HepG2 (cell line): ENCODE results near the gene MAGI1. TPM values are rescaled to one million over a fixed set of nuclear protein-coding genes. Genes with fewer than 3 reads are reported as not detected.

Experiments
- CENPT ChIP-seq: sonication (generic); formaldehyde crosslinking; IDR thresholded peaks from 2 replicates; pipeline ENCODE4 v1.8.0; 2022; ENCODE audit warnings: low read depth, mild to moderate bottlenecking, moderate library complexity, missing genetic modification reagents
- FLYWCH1 ChIP-seq: sonication (generic); formaldehyde crosslinking; IDR thresholded peaks from 2 replicates; pipeline ENCODE4 v1.8.1; 2023; ENCODE audit warnings: mild to moderate bottlenecking, missing genetic modification reagents
- FOXA3 ChIP-seq: IDR thresholded peaks from 2 replicates; pipeline ENCODE4 v1.6.1; 2016; ENCODE audit warnings: missing genetic modification reagents, missing compliant biosample characterization
- GABPB1 ChIP-seq: IDR thresholded peaks from 2 replicates; pipeline ENCODE4 v1.6.1; 2016; ENCODE audit warnings: mild to moderate bottlenecking, missing genetic modification reagents, moderate library complexity, missing compliant biosample characterization
- MAX ChIP-seq: IDR thresholded peaks from 2 replicates; pipeline ENCODE4 v1.6.1; 2012; ENCODE audit warnings: inconsistent platforms
- MYNN ChIP-seq: sonication (generic); formaldehyde crosslinking; IDR thresholded peaks from 2 replicates; pipeline ENCODE4 v1.4.0; 2020; ENCODE audit warnings: mild to moderate bottlenecking, low read depth, missing genetic modification reagents
- NFYB ChIP-seq: sonication (generic); formaldehyde crosslinking; IDR thresholded peaks from 2 replicates; pipeline ENCODE4 v1.4.0; 2020; ENCODE audit warnings: missing genetic modification reagents
- RBAK ChIP-seq: sonication (generic); formaldehyde crosslinking; IDR thresholded peaks from 2 replicates; pipeline ENCODE4 v1.5.1; 2020; ENCODE audit warnings: mild to moderate bottlenecking, missing genetic modification reagents
- SNAPC4 ChIP-seq: sonication (generic); formaldehyde crosslinking; IDR thresholded peaks from 2 replicates; pipeline ENCODE4 v1.4.0; 2020; ENCODE audit warnings: mild to moderate bottlenecking, missing genetic modification reagents
- ZBTB7B ChIP-seq: sonication (generic); formaldehyde crosslinking; IDR thresholded peaks from 2 replicates; pipeline ENCODE4 v1.4.0; 2020; ENCODE audit warnings: missing genetic modification reagents
- ZNF337 ChIP-seq: sonication (generic); formaldehyde crosslinking; IDR thresholded peaks from 2 replicates; pipeline ENCODE4 v1.5.1; 2020; ENCODE audit warnings: missing genetic modification reagents, low read depth, mild to moderate bottlenecking, borderline replicate concordance
- ZNF749 ChIP-seq: sonication (generic); formaldehyde crosslinking; IDR thresholded peaks from 2 replicates; pipeline ENCODE4 v1.8.0; 2022; ENCODE audit warnings: mild to moderate bottlenecking, missing genetic modification reagents, moderate library complexity, borderline replicate concordance
- ZNF788 ChIP-seq: sonication (generic); formaldehyde crosslinking; IDR thresholded peaks from 2 replicates; pipeline ENCODE4 v1.5.0; 2020; ENCODE audit warnings: mild to moderate bottlenecking, missing genetic modification reagents, borderline replicate concordance
- polyA plus RNA-seq, 8 experiments: library from polyadenylated mRNA; depleted of rRNA in 3 of 8; stranded (reverse) in 7 of 8; unstranded in 1 of 8; fragments of >200 nt; fragmentation: Illumina TruSeq in 4 of 8; extraction: Trizol in 4 of 8; gene quantifications; 2 replicates each; pipeline versions ENCODE4 v1.2.1 to v1.2.3, GENCODE V29; 2011 to 2016; ENCODE audit warnings: low read depth in 4 of 8, missing spikeins in 1 of 8, mixed read lengths in 1 of 8; ENCODE audit not compliant: insufficient read depth in 1 of 8
- total RNA-seq, 5 experiments: library from RNA; depleted of rRNA; stranded (reverse); fragments of >200 nt; fragmentation: Illumina TruSeq; extraction: Trizol; gene quantifications; 2 replicates each; pipeline ENCODE4 v1.2.3, GENCODE V29; 2016; ENCODE audit warnings: low read depth in 1 of 5
- TF ChIP-seq, protein P1 (sequence below): sonication (generic); formaldehyde crosslinking; IDR thresholded peaks from 2 replicates; pipeline ENCODE4; 2020; ENCODE audit warnings: missing genetic modification reagents, mild to moderate bottlenecking, borderline replicate concordance
- TF ChIP-seq, protein P2 (sequence below): IDR thresholded peaks from 2 replicates; pipeline ENCODE4 v1.6.1; 2016; ENCODE audit warnings: missing compliant biosample characterization, missing genetic modification reagents, borderline replicate concordance
- TF ChIP-seq, protein P3 (sequence below): sonication (generic); formaldehyde crosslinking; IDR thresholded peaks from 2 replicates; pipeline ENCODE4 v1.4.0; 2020; ENCODE audit warnings: missing genetic modification reagents, borderline replicate concordance

The MAGI1 gene
- total and polyA plus RNA-seq, 2 of the 13 experiments (the other 11 are each of a cell fraction or from before 2014, with no cell fraction given), result 22.2 to 26.0 TPM

DNA sequence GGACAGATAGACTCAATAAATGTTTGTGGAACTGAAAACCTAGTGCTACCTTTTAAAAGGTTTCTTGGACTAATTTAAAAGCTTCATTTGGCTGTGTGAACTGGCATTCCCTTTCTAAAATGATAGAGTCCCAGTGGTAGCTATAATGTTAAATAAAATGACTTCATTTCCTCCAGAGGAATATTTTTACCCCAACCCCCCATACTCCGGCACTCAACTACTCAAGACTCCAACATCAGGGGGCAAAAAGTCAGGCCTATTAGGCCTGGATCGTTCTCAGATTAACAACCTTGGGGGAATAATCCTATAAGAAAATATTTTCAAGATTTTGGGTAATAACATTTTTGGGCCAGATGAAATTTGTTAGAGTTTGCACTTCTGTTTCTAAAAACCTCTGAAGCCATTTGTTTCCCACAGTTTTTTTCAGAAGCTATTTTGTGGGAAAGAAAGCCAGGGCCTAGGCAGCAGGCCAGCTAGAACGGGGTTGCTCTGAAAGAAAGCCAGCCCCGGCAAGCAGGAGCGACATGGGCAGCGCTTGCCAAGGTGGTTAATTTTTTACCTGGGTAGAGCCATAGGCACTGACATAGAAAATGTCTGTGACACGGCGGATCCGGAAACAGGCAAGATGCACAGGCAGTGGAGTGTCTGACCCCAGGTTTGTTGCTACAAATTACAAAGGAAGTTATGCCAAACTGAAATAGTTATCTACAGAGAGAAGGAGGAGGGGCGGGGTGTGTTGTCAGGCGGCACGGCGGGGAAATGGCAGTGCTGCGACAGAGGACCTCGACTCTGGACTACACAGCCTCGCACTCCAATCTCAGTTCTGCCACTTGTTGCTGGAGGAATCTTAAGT lies 84.6 kb downstream of the MAGI1 start (continued):
- no peak for TF ChIP-seq SNAPC4 (CRISPR knock-in tag)
- no peak for TF ChIP-seq ZNF337 (CRISPR knock-in tag)
- peak; percentile 46; the same call in 1 of the 2 replicates for TF ChIP-seq ZNF788 (CRISPR knock-in tag)
- TF ChIP-seq NFYB (CRISPR knock-in tag), result no peak
- TF ChIP-seq CENPT (CRISPR knock-in tag), result no peak
- TF ChIP-seq MAX, result peak; percentile 36; the same call in 1 of the 2 replicates
- TF ChIP-seq ZBTB7B, result no peak
- no peak for TF ChIP-seq MYNN (CRISPR knock-in tag)
- TF ChIP-seq FLYWCH1 (CRISPR knock-in tag), result no peak
- no peak for TF ChIP-seq ZNF749 (CRISPR knock-in tag)
- TF ChIP-seq RBAK, result peak; percentile 79; the same call in 1 of the 2 replicates
- TF ChIP-seq, protein P1, sequence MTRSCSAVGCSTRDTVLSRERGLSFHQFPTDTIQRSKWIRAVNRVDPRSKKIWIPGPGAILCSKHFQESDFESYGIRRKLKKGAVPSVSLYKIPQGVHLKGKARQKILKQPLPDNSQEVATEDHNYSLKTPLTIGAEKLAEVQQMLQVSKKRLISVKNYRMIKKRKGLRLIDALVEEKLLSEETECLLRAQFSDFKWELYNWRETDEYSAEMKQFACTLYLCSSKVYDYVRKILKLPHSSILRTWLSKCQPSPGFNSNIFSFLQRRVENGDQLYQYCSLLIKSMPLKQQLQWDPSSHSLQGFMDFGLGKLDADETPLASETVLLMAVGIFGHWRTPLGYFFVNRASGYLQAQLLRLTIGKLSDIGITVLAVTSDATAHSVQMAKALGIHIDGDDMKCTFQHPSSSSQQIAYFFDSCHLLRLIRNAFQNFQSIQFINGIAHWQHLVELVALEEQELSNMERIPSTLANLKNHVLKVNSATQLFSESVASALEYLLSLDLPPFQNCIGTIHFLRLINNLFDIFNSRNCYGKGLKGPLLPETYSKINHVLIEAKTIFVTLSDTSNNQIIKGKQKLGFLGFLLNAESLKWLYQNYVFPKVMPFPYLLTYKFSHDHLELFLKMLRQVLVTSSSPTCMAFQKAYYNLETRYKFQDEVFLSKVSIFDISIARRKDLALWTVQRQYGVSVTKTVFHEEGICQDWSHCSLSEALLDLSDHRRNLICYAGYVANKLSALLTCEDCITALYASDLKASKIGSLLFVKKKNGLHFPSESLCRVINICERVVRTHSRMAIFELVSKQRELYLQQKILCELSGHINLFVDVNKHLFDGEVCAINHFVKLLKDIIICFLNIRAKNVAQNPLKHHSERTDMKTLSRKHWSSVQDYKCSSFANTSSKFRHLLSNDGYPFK, result no peak
- peak; percentile 56; the same call in 1 of the 2 replicates for TF ChIP-seq FOXA3
- TF ChIP-seq, protein P2, sequence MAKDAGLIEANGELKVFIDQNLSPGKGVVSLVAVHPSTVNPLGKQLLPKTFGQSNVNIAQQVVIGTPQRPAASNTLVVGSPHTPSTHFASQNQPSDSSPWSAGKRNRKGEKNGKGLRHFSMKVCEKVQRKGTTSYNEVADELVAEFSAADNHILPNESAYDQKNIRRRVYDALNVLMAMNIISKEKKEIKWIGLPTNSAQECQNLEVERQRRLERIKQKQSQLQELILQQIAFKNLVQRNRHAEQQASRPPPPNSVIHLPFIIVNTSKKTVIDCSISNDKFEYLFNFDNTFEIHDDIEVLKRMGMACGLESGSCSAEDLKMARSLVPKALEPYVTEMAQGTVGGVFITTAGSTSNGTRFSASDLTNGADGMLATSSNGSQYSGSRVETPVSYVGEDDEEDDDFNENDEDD (CRISPR knock-in tag), result no peak
- TF ChIP-seq, protein P3, sequence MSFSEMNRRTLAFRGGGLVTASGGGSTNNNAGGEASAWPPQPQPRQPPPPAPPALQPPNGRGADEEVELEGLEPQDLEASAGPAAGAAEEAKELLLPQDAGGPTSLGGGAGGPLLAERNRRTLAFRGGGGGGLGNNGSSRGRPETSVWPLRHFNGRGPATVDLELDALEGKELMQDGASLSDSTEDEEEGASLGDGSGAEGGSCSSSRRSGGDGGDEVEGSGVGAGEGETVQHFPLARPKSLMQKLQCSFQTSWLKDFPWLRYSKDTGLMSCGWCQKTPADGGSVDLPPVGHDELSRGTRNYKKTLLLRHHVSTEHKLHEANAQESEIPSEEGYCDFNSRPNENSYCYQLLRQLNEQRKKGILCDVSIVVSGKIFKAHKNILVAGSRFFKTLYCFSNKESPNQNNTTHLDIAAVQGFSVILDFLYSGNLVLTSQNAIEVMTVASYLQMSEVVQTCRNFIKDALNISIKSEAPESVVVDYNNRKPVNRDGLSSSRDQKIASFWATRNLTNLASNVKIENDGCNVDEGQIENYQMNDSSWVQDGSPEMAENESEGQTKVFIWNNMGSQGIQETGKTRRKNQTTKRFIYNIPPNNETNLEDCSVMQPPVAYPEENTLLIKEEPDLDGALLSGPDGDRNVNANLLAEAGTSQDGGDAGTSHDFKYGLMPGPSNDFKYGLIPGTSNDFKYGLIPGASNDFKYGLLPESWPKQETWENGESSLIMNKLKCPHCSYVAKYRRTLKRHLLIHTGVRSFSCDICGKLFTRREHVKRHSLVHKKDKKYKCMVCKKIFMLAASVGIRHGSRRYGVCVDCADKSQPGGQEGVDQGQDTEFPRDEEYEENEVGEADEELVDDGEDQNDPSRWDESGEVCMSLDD (CRISPR knock-in tag), result no peak
- peak; percentile 74 for TF ChIP-seq GABPB1 (CRISPR knock-in tag)
